Neural cell (in vitro differentiated cells): Measurements from ENCODE around the gene LMO4.
A peak's percentile ranks its signal among the peaks of the same experiment; 100 is the strongest.

Source experiments
- EP300 ChIP-seq: fragments of 450-650 bp; conservative IDR thresholded peaks from 2 replicates; pipeline ENCODE4 v1.6.1; 2014; ENCODE audit warnings: antibody characterized with exemption, mild to moderate bottlenecking, moderate library complexity; ENCODE audit not compliant: poor library complexity, severe bottlenecking
- EZH2 ChIP-seq: fragments of 200-600, 300-800 bp; shearing (Covaris generic), sonication (generic); IDR thresholded peaks from 2 replicates; pipeline ENCODE4 v1.6.1; 2014; ENCODE audit warnings: antibody characterized with exemption, low read length, borderline replicate concordance, mild to moderate bottlenecking; ENCODE audit not compliant: insufficient read depth, poor library complexity, severe bottlenecking
- POLR2AphosphoS5 ChIP-seq: IDR thresholded peaks from 2 replicates; pipeline ENCODE4 v1.6.1; 2012
- RAD21 ChIP-seq: fragments of 450-650 bp; conservative IDR thresholded peaks from 2 replicates; pipeline ENCODE4 v1.6.1; 2014; ENCODE audit warnings: antibody characterized with exemption, mild to moderate bottlenecking, moderate library complexity
- REST ChIP-seq: IDR thresholded peaks from 2 replicates; pipeline ENCODE4 v1.6.1; 2012; ENCODE audit warnings: borderline replicate concordance
- SMC3 ChIP-seq: fragments of 450-650 bp; conservative IDR thresholded peaks from 2 replicates; pipeline ENCODE4 v1.6.1; 2014; ENCODE audit warnings: antibody characterized with exemption, mild to moderate bottlenecking, moderate library complexity; ENCODE audit not compliant: poor library complexity
- TAF1 ChIP-seq: IDR thresholded peaks from 2 replicates; pipeline ENCODE4 v1.6.1; 2012; ENCODE audit warnings: low read depth
- TF ChIP-seq, protein P1 (sequence below): fragments of 450-650 bp; IDR thresholded peaks from 2 replicates; pipeline ENCODE4 v1.5.1; 2014; ENCODE audit warnings: antibody characterized with exemption, mild to moderate bottlenecking, moderate library complexity; ENCODE audit not compliant: poor library complexity, severe bottlenecking

DNA sequence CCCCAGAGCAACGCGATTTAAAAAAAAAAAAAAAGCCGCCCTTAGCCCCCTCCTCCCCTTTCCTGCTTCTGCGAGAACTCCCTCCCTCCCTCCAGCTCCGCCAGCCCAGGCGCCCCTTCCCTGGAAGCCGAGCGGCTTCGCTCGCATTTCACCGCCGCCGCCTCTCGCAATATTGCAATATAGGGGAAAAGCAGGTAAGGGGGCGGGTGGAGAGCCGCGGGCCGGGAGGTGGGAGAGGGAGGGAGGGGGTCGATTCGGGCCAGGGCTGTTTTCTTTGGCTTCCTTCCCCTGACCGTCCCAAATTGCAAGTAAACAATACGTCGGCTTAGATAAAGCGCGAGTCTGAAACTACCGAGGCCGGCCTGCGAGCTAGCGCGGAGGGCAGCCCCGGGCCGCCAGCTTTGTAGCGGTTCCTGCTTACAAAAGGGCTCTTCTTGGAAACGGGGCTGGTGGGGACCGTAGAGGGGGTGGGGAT is 408 bp downstream of the LMO4 start:
- no peak for TF ChIP-seq POLR2AphosphoS5
- TF ChIP-seq, protein P1, sequence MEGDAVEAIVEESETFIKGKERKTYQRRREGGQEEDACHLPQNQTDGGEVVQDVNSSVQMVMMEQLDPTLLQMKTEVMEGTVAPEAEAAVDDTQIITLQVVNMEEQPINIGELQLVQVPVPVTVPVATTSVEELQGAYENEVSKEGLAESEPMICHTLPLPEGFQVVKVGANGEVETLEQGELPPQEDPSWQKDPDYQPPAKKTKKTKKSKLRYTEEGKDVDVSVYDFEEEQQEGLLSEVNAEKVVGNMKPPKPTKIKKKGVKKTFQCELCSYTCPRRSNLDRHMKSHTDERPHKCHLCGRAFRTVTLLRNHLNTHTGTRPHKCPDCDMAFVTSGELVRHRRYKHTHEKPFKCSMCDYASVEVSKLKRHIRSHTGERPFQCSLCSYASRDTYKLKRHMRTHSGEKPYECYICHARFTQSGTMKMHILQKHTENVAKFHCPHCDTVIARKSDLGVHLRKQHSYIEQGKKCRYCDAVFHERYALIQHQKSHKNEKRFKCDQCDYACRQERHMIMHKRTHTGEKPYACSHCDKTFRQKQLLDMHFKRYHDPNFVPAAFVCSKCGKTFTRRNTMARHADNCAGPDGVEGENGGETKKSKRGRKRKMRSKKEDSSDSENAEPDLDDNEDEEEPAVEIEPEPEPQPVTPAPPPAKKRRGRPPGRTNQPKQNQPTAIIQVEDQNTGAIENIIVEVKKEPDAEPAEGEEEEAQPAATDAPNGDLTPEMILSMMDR: no peak
- no peak for TF ChIP-seq EP300
- no peak for TF ChIP-seq RAD21
- peak; percentile 59 for TF ChIP-seq TAF1
- peak; percentile 41 for TF ChIP-seq REST
- no peak for TF ChIP-seq EZH2
- no peak for TF ChIP-seq SMC3
